LNCaP clone FGC (cell line): Measurements from ENCODE around the gene RARB.
A peak's percentile ranks its signal among the peaks of the same experiment; 100 is the strongest.

Source experiments
- DNase-seq: peaks from one replicate; pipeline ENCODE4 v3.0.0-alpha.2; 2011; ENCODE audit warnings: low read depth
- H3K4me3 ChIP-seq: 2 replicates; pipeline ENCODE4 v1.5.1; 2011; ENCODE audit warnings: mild to moderate bottlenecking, low read depth, low read length, control low read depth
- TF ChIP-seq, protein P1 (sequence below): IDR thresholded peaks from 2 replicates; pipeline ENCODE4 v1.5.1; 2012; ENCODE audit warnings: mild to moderate bottlenecking; ENCODE audit not compliant: control insufficient read depth, insufficient read depth; ENCODE audit errors: extremely low read depth

The RARB gene

DNA sequence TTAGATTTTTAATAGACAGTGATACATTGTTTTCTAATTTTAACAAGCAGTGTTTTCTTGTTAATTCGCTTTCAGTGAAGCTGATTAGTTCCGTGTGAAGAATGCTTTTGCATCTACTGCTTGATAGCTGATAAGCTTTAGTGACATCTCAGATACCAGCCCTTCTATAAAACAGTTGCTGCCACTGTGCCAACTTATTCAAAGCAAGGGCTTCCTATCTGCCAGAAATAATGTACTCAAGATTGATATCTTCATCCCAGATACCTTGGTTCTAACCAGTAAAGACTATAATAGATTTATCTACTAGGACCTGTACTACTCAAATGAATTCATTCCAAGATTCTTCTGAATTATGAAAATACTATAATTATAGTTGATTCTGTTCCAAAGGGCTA is 30.4 kb downstream of the RARB start:
- no peak overlapping the region for H3K4me3 ChIP-seq
- peak; percentile 70 for DNase-seq
- TF ChIP-seq, protein P1, sequence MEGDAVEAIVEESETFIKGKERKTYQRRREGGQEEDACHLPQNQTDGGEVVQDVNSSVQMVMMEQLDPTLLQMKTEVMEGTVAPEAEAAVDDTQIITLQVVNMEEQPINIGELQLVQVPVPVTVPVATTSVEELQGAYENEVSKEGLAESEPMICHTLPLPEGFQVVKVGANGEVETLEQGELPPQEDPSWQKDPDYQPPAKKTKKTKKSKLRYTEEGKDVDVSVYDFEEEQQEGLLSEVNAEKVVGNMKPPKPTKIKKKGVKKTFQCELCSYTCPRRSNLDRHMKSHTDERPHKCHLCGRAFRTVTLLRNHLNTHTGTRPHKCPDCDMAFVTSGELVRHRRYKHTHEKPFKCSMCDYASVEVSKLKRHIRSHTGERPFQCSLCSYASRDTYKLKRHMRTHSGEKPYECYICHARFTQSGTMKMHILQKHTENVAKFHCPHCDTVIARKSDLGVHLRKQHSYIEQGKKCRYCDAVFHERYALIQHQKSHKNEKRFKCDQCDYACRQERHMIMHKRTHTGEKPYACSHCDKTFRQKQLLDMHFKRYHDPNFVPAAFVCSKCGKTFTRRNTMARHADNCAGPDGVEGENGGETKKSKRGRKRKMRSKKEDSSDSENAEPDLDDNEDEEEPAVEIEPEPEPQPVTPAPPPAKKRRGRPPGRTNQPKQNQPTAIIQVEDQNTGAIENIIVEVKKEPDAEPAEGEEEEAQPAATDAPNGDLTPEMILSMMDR, result no peak

DNA sequence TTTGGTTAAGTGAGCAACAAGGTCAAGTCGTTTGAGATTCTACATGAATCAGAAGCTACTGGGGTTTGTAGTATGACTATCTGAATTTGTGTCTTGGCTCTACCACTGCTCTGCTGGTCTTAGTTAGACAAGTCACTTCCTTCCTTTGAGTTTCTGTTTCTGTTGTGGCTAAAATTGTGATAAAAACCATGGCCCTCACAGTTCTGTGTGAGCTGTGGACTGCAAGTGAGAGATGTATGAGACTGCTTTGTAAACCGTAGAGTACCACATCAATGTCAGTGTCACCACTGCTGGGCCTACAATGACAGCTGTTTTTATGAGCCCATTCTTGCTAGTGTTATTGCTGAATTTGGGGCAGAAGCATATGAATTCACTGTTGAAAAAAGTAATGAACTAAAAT is 32.7 kb downstream of the RARB start:
- no peak for DNase-seq
- no peak overlapping the region for H3K4me3 ChIP-seq
- TF ChIP-seq, protein P1, result no peak

DNA sequence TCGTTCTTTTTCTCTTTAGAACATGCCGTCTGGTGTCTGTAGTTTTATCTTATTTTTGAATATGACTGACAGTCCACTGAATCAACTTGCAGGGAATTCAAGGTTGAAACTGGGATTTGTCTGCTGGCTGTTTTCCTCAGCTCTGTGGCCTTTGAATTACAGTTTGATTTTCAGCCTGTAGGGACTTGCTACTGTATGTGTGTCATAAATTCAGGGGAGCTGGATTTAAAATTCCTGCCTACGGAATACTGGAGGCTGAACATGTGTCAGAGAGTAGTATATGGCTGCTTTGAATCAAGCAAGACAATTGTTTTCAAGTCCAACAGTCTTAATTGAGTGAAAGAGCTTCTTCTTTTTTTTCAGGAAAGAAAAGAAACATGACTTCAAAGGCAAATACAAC is 33.9 kb downstream of the RARB start:
- H3K4me3 ChIP-seq, result no peak overlapping the region
- TF ChIP-seq, protein P1, result no peak

DNA sequence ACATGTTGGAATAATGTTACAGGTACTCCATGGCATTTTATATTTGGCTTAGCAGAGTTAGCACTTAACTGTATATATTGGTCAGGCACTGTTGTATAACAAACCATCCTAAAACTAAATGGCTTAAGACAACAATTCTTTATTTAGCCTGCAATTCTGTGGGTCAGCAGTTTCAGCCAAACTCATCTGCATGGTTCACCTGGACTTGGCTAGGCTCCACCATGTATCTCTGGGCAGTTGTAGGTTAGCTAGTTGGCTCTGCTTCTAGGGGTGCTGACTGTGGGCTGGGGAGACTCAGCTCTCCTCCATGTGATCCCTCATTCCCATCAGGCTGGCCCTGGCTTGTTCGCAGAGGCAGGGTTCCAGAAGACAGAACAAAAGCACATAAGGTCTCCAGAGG is 34.4 kb downstream of the RARB start:
- DNase-seq, result no peak
- H3K4me3 ChIP-seq, result no peak overlapping the region
- TF ChIP-seq, protein P1, result no peak

More for the DNA sequence above, 33.9 kb downstream of the RARB start:
- DNase-seq, result no peak

DNA sequence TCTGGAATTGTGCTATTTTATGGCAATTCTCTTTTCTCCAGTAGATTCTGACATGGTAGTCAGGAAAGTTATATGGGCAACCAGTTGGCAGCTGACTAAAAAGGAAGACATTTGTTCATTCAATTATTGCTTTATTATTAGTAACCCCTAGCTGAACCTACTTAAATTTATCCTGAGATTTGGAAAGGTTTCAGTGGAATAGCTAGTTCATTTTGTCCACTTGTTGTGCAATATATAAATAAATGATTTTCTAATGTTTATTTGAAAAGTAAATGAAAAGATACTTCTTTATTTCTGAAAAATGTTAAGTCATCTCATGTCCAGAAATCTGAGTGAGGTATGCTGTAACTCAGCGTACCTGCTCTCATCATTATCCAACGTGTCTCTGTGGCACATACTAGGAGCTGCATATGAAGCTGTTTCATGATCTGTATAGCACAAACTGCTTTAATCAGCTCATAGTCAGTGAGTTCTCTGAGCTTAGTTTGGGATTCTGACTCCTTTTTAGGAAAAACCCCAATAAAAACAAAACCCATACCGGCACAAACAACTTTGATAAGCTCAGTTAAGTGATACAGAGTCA is 35.9 kb downstream of the RARB start:
- TF ChIP-seq, protein P1, result no peak
- H3K4me3 ChIP-seq, result no peak overlapping the region
- no peak for DNase-seq

DNA sequence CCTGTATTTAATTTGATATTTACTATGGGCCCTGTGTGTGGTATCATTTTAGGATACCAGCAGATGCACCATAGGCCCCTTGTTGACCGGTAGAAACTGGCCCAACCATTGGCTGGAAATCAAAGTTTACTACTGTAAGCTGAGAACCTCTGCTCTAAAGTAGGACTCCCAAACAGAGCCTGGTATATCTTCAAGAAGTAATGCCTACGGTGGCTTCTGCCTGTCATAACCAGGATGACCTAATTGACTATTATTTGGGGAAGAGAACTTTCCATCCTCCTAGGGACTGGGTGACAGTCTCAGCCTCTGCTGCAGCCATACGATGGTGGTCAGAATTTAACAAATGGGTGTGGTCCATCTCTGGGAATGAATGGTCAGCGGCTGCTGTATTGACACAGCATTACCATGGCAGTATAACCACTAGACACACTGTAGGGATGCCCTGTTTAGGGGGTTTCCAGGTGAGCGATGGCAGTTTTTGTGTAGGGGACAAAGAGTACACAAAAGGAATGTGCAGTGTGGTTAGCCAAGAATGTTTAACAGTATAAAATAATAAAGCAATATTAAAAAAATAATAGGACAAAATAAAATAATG is 37.3 kb downstream of the RARB start:
- TF ChIP-seq, protein P1, result no peak
- DNase-seq, result no peak
- H3K4me3 ChIP-seq, result no peak overlapping the region

DNA sequence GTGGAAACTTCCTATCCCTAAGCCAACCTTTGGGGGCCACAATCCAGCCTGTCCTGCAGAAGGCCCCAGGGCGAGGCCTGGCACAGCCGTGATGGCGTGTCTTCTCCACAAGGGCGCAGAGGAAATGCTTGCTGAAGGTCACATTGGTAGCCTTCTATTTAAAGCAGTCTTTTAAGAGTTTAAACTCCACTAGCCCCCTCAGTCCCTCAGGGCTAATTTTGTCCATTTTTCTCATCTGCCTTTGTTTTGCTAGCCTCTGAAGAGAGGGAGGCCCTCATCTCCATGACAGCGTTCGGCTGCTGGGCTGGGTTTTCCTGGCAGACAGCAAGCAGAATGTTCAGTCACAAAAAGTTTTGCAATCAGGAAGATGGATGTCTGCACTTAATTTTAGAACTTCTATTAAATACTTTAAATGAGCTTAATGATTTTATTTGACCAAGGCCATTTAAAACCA is 40.8 kb downstream of the RARB start:
- DNase-seq, result no peak
- TF ChIP-seq, protein P1, result 0 out of 2 replicates have a peak, but pooled peaks have one; percentile 5
- no peak overlapping the region for H3K4me3 ChIP-seq
